IMR-90 (cell line): ENCODE results near the gene AATF. TPM values are rescaled to one million over a fixed set of nuclear protein-coding genes. Genes with fewer than 3 reads are reported as not detected.

Source experiments
- ATAC-seq: fragments of 200-7000 bp; cut with Tn5 transposase; 2 replicates; pipeline ENCODE4 v1.9.1; 2020; ENCODE audit warnings: low read depth, mild to moderate bottlenecking, moderate library complexity
- BruUV-seq: library from RNA; stranded (reverse); fragments of 400-500 nt; replicated peaks from 2 replicates; lab custom pipeline; 2021; lab: Mats Ljungman, UMichigan
- CTCF ChIA-PET: fragments of 300-600 bp; formaldehyde crosslinking; extraction: SDS; loops from one replicate; lab custom pipeline; 2021; ENCODE audit warnings: antibody characterized with exemption; lab: Yijun Ruan, JAX
- POLR2A ChIA-PET: fragments of 300-600 bp; sonication (Branson Sonifier 250); formaldehyde crosslinking; loops from one replicate; lab custom pipeline; 2022; ENCODE audit warnings: antibody characterized with exemption; ENCODE audit not compliant: unreplicated experiment; lab: Charles Lee
- DNase-seq: peaks from one replicate; pipeline ENCODE4 v3.0.0; 2013
- H2AFZ ChIP-seq: replicated peaks from 2 replicates; pipeline ENCODE3; 2013; ENCODE audit warnings: low read length, mild to moderate bottlenecking; ENCODE audit not compliant: poor library complexity
- H2AK5ac ChIP-seq: 2 replicates; pipeline ENCODE4 v1.6.1; 2013; ENCODE audit warnings: low read depth, low read length, inconsistent platforms
- H2AK9ac ChIP-seq: replicated peaks from 2 replicates; pipeline ENCODE3; 2013; ENCODE audit warnings: mild to moderate bottlenecking, low read depth, low read length, moderate library complexity; ENCODE audit not compliant: poor library complexity
- H2BK120ac ChIP-seq: 2 replicates; pipeline ENCODE4 v1.6.1; 2013; ENCODE audit warnings: low read depth, low read length, inconsistent platforms
- H2BK15ac ChIP-seq: 3 replicates; pipeline ENCODE4 v1.6.1; 2013; ENCODE audit warnings: low read depth, low read length, inconsistent platforms
- H2BK20ac ChIP-seq: 2 replicates; pipeline ENCODE4 v1.6.1; 2013; ENCODE audit warnings: low read depth, mild to moderate bottlenecking, inconsistent platforms, low read length, moderate library complexity
- H2BK5ac ChIP-seq: 2 replicates; pipeline ENCODE4 v1.6.1; 2013; ENCODE audit warnings: mild to moderate bottlenecking, low read depth, low read length, inconsistent platforms; ENCODE audit not compliant: poor library complexity, severe bottlenecking
- H3K14ac ChIP-seq: replicated peaks from 2 replicates; pipeline ENCODE4 v1.6.1; 2013; ENCODE audit warnings: low read depth, low read length, inconsistent platforms
- H3K18ac ChIP-seq: 2 replicates; pipeline ENCODE4 v1.6.1; 2013; ENCODE audit warnings: low read depth, low read length, control low read depth
- H3K23ac ChIP-seq: 2 replicates; pipeline ENCODE4 v1.6.1; 2013; ENCODE audit warnings: low read depth, low read length, inconsistent platforms
- H3K27ac ChIP-seq: 2 replicates; pipeline ENCODE4 v1.5.1; 2013; ENCODE audit warnings: mild to moderate bottlenecking, control low read depth, low read length; ENCODE audit not compliant: insufficient read depth
- H3K27me3 ChIP-seq: 2 replicates; pipeline ENCODE4 v1.6.1; 2013; ENCODE audit warnings: low read length; ENCODE audit not compliant: control insufficient read depth, insufficient read depth
- H3K36me3 ChIP-seq: 2 replicates; pipeline ENCODE4 v1.6.1; 2013; ENCODE audit warnings: low read length, mixed read lengths; ENCODE audit not compliant: control insufficient read depth, insufficient read depth
- H3K4ac ChIP-seq: 2 replicates; pipeline ENCODE4 v1.6.1; 2013; ENCODE audit warnings: low read depth, low read length, inconsistent platforms
- H3K4me1 ChIP-seq: 2 replicates; pipeline ENCODE4 v1.6.1; 2013; ENCODE audit warnings: low read length, mixed read lengths; ENCODE audit not compliant: control insufficient read depth, insufficient read depth
- H3K4me2 ChIP-seq: 2 replicates; pipeline ENCODE4 v1.6.1; 2013; ENCODE audit warnings: low read depth, mild to moderate bottlenecking, control low read depth, low read length, moderate library complexity
- H3K4me3 ChIP-seq: 2 replicates; pipeline ENCODE4 v1.5.1; 2013; ENCODE audit warnings: low read depth, mild to moderate bottlenecking, control low read depth, low read length, moderate library complexity; ENCODE audit not compliant: insufficient read depth
- H3K56ac ChIP-seq: 2 replicates; pipeline ENCODE4 v1.6.1; 2013; ENCODE audit warnings: low read length, inconsistent platforms; ENCODE audit not compliant: insufficient read depth; ENCODE audit errors: extremely low read depth
- H3K79me1 ChIP-seq, 2 experiments: 2 replicates each; pipeline ENCODE4 v1.6.1; 2013; ENCODE audit warnings: low read length in 2 of 2, inconsistent platforms in 1 of 2, low read depth in 1 of 2
- H3K9ac ChIP-seq: 2 replicates; pipeline ENCODE4 v1.6.1; 2013; ENCODE audit warnings: low read depth, low read length, control low read depth
- H3K9me1 ChIP-seq: 2 replicates; pipeline ENCODE4 v1.6.1; 2013; ENCODE audit warnings: low read length, inconsistent platforms; ENCODE audit not compliant: insufficient read depth
- H3K9me3 ChIP-seq: 2 replicates; pipeline ENCODE4 v1.6.1; 2013; ENCODE audit warnings: low read length; ENCODE audit not compliant: control insufficient read depth, insufficient read depth
- H4K20me1 ChIP-seq: 2 replicates; pipeline ENCODE4 v1.6.1; 2013; ENCODE audit warnings: low read length, inconsistent platforms; ENCODE audit not compliant: insufficient read depth
- H4K5ac ChIP-seq: 2 replicates; pipeline ENCODE4 v1.6.1; 2013; ENCODE audit warnings: mild to moderate bottlenecking, low read depth, low read length, control low read depth
- H4K8ac ChIP-seq, 2 experiments: 2 replicates each; pipeline ENCODE4 v1.6.1; 2013; ENCODE audit warnings: low read depth in 2 of 2, low read length in 2 of 2, control low read depth in 1 of 2, inconsistent platforms in 1 of 2
- H4K91ac ChIP-seq: 2 replicates; pipeline ENCODE4 v1.6.1; 2013; ENCODE audit warnings: low read depth, low read length, inconsistent platforms; ENCODE audit not compliant: insufficient read depth
- BHLHE40 ChIP-seq: fragments of 150-350 bp; IDR thresholded peaks from 2 replicates; pipeline ENCODE4 v1.6.1; 2016; ENCODE audit warnings: mild to moderate bottlenecking, low read depth, low read length
- CEBPB ChIP-seq: IDR thresholded peaks from 2 replicates; pipeline ENCODE4 v1.6.1; 2012; ENCODE audit warnings: low read depth, low read length, improper control_type of control experiment
- CHD1 ChIP-seq: IDR thresholded peaks from 2 replicates; pipeline ENCODE4 v1.6.1; 2012; ENCODE audit warnings: low read depth, low read length, improper control_type of control experiment
- CTCF ChIP-seq: conservative IDR thresholded peaks from 2 replicates; pipeline ENCODE4 v1.5.1; 2012; ENCODE audit warnings: mild to moderate bottlenecking, low read depth, low read length, improper control_type of control experiment
- ELK1 ChIP-seq: fragments of 150-350 bp; IDR thresholded peaks from 2 replicates; pipeline ENCODE4 v1.6.1; 2016; ENCODE audit warnings: low read depth, mild to moderate bottlenecking, low read length, moderate library complexity, borderline replicate concordance
- FOS ChIP-seq: fragments of 150-350 bp; IDR thresholded peaks from 2 replicates; pipeline ENCODE4 v1.6.1; 2016; ENCODE audit warnings: low read depth, low read length
- MAFK ChIP-seq: IDR thresholded peaks from 2 replicates; pipeline ENCODE4 v1.6.1; 2012; ENCODE audit warnings: low read depth, low read length, improper control_type of control experiment
- MAZ ChIP-seq: IDR thresholded peaks from 2 replicates; pipeline ENCODE4 v1.6.1; 2012; ENCODE audit warnings: low read depth, mild to moderate bottlenecking, low read length, improper control_type of control experiment, moderate library complexity, borderline replicate concordance
- MXI1 ChIP-seq: IDR thresholded peaks from 2 replicates; pipeline ENCODE4 v1.6.1; 2012; ENCODE audit warnings: low read depth, mild to moderate bottlenecking, low read length, moderate library complexity, borderline replicate concordance
- NFE2L2 ChIP-seq: fragments of 150-350 bp; IDR thresholded peaks from 2 replicates; pipeline ENCODE4 v1.6.1; 2016; ENCODE audit warnings: low read depth, mild to moderate bottlenecking, low read length
- POLR2A ChIP-seq: IDR thresholded peaks from 2 replicates; pipeline ENCODE4 v1.6.1; 2012; ENCODE audit warnings: mild to moderate bottlenecking, low read depth, low read length
- RAD21 ChIP-seq: IDR thresholded peaks from 2 replicates; pipeline ENCODE4 v1.6.1; 2012; ENCODE audit warnings: low read length, improper control_type of control experiment
- RCOR1 ChIP-seq: IDR thresholded peaks from 2 replicates; pipeline ENCODE4 v1.6.1; 2012; ENCODE audit warnings: mild to moderate bottlenecking, low read length, improper control_type of control experiment; ENCODE audit not compliant: insufficient replicate concordance
- RFX5 ChIP-seq: IDR thresholded peaks from 2 replicates; pipeline ENCODE4 v1.8.0; 2012; ENCODE audit warnings: low read depth, mild to moderate bottlenecking, low read length, moderate library complexity
- SMC3 ChIP-seq: fragments of 150-350 bp; IDR thresholded peaks from 2 replicates; pipeline ENCODE4 v1.6.1; 2016; ENCODE audit warnings: low read depth, mild to moderate bottlenecking, antibody characterized with exemption, low read length, moderate library complexity
- USF2 ChIP-seq: fragments of 150-350 bp; IDR thresholded peaks from 2 replicates; pipeline ENCODE4 v1.6.1; 2017; ENCODE audit warnings: mild to moderate bottlenecking, antibody characterized with exemption, low read length, low read depth
- WGBS, 2 experiments: methylation state at CpG; one replicate each; pipeline versions ENCODE4 v1.1.5 to v1.1.7; 2013; ENCODE audit warnings: missing lambda C conversion rate in 2 of 2; ENCODE audit not compliant: insufficient read length in 1 of 2; ENCODE audit errors: extremely low coverage in 2 of 2; 5-methylcytosine and 5-hydroxymethylcytosine counted together
- dilution Hi-C: fragments of 300-500 bp; cut with HindIII; formaldehyde crosslinking; loops from one replicate; pipeline ENCODE4 v1.14.3; 2018; ENCODE audit warnings: low sequenced_read_pairs; ENCODE audit not compliant: unreplicated experiment
- in situ Hi-C: fragments of 300-500 bp; cut with MboI; formaldehyde crosslinking; loops from 3 replicates; pipeline ENCODE4 v1.14.3; 2019; ENCODE audit warnings: low sequenced_read_pairs, inconsistent platforms, mixed read lengths
- intact Hi-C: fragments of 100-400 bp; cut with micrococcal nuclease; formaldehyde crosslinking; loops from 2 replicates; pipeline ENCODE4 v1.10.0; 2022
- polyA plus RNA-seq, 3 experiments: library from polyadenylated mRNA; depleted of rRNA; stranded (reverse); fragments of >200 nt; gene quantifications; 2 replicates each; pipeline ENCODE4 v1.2.3, GENCODE V29; 2012; ENCODE audit warnings: low replicate concordance in 1 of 3
- total RNA-seq: library from RNA; depleted of rRNA; stranded (reverse); fragments of >200 nt; gene quantifications from 2 replicates; pipeline ENCODE4 v1.2.3, GENCODE V29; 2012

Gene AATF
- total and polyA plus RNA-seq, 2 of the 4 experiments (the other 2 are of a cell fraction), result 21.0 to 34.8 TPM

DNA sequence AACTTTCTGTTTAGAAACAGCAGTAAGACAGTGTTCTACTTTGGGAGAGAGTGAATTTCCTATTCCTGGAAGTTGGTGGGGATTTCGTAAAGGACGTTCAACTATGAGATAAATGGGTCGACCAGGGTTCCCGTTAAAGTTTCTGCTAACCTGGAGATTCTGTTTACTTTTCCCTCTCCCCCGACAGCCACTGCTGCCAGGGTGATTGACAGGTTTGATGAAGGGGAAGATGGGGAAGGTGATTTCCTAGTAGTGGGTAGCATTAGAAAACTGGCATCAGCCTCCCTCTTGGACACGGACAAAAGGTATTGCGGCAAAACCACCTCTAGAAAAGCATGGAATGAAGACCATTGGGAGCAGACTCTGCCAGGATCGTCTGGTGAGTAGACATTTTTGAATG, 1.3 kb downstream of the AATF start:
- H2AK9ac ChIP-seq, result no peak overlapping the region
- 79% methylated on average over 4 of the region's 8 CpGs; no CpG with 5 or more reads in 1 of the 2 experiments for WGBS, 2 experiments
- no peak for ATAC-seq
- H3K9me1 ChIP-seq, result 0 out of 2 replicates have a peak, but pooled peaks cover 2% of the 10 kb centered on the region
- H3K14ac ChIP-seq, result peak overlapping the region; percentile 96; the same call in 1 of the 2 replicates
- no peak overlapping the region for H3K18ac ChIP-seq
- TF ChIP-seq POLR2A (no peak), RFX5 (no peak), RAD21 (no peak), CHD1 (no peak), MXI1 (no peak), ELK1 (no peak), CEBPB (no peak), SMC3 (no peak), USF2 (no peak), RCOR1 (no peak), NFE2L2 (no peak), MAFK (no peak), MAZ (no peak), BHLHE40 (no peak), FOS (no peak), CTCF (no peak)
- peaks cover 28% of the 10 kb centered on the region for H3K27me3 ChIP-seq
- H2BK20ac ChIP-seq, result no peak overlapping the region
- CTCF ChIA-PET, result interaction anchor here (1.4 kb wide), 1 partner anchor 97 kb away, joined by 4 read pairs; no protein-coding TSS in a partner anchor
- no peak for DNase-seq
- peaks cover 26 to 27% of the 10 kb centered on the region in 2 experiments for H3K79me1 ChIP-seq
- H3K4me3 ChIP-seq, result peak overlapping the region; percentile 55
- H3K9me3 ChIP-seq, result no peaks in the 10 kb centered on the region
- no peak overlapping the region for H3K4ac ChIP-seq
- no peak overlapping the region for H2BK120ac ChIP-seq
- no peaks in the 10 kb centered on the region; the same call in none of the 2 replicates for H4K20me1 ChIP-seq
- peak overlapping the region; percentile 80; the same call in 1 of the 2 replicates for H3K9ac ChIP-seq
- H3K23ac ChIP-seq, result peak overlapping the region; percentile 92; the same call in 1 of the 2 replicates
- in situ Hi-C loops (no loop called here), dilution Hi-C loops (no loop called here), intact Hi-C loops (no loop called here)
- H3K36me3 ChIP-seq, result peaks cover 17% of the 10 kb centered on the region
- no peak overlapping the region for H2BK15ac ChIP-seq
- H2AFZ ChIP-seq, result no peak overlapping the region
- no TSS peak for BruUV-seq
- no peak overlapping the region for H2BK5ac ChIP-seq
- no peak overlapping the region for H4K8ac ChIP-seq
- H3K4me1 ChIP-seq, result peaks cover 3% of the 10 kb centered on the region
- H3K56ac ChIP-seq, result no peak overlapping the region
- no peak overlapping the region for H4K5ac ChIP-seq
- peak overlapping the region; percentile 95 for H3K4me2 ChIP-seq
- POLR2A ChIA-PET, result no interaction called here
- no peak overlapping the region for H4K91ac ChIP-seq
- no peak overlapping the region for H3K27ac ChIP-seq
- H2AK5ac ChIP-seq, result no peak overlapping the region
